MM.1S (cell line): ENCODE data around the gene PLCH1.

Source experiments
- DNase-seq: peaks from one replicate; pipeline ENCODE4 v3.0.0-alpha.2; 2015
- H2AFZ ChIP-seq: fragments of 300-600 bp; sonication (generic); 2 replicates; pipeline ENCODE4 v1.6.0; 2016; ENCODE audit warnings: antibody characterized with exemption, low read length
- H3F3A ChIP-seq: fragments of 300-600 bp; sonication (generic); 2 replicates; pipeline ENCODE4 v1.6.1; 2016; ENCODE audit warnings: mild to moderate bottlenecking, antibody characterized with exemption, low read length, moderate library complexity, mixed read lengths; ENCODE audit not compliant: insufficient read depth
- H3K27ac ChIP-seq: fragments of 300-600 bp; sonication (generic); 2 replicates; pipeline ENCODE4 v1.5.1; 2016; ENCODE audit warnings: mild to moderate bottlenecking, low read length
- H3K27me3 ChIP-seq: fragments of 300-600 bp; sonication (generic); replicated peaks from 2 replicates; pipeline ENCODE4 v1.6.0; 2016; ENCODE audit warnings: low read length; ENCODE audit not compliant: insufficient read depth
- H3K36me3 ChIP-seq: fragments of 300-600 bp; sonication (generic); replicated peaks from 2 replicates; pipeline ENCODE4 v1.6.1; 2016; ENCODE audit warnings: mild to moderate bottlenecking, low read length, mixed read lengths; ENCODE audit not compliant: insufficient read depth
- H3K4me1 ChIP-seq: fragments of 300-600 bp; sonication (generic); 2 replicates; pipeline ENCODE4 v1.6.1; 2016; ENCODE audit warnings: low read length, mixed read lengths
- H3K4me2 ChIP-seq: fragments of 300-600 bp; sonication (generic); 2 replicates; pipeline ENCODE4 v1.6.0; 2016; ENCODE audit warnings: low read depth, low read length
- H3K4me3 ChIP-seq: fragments of 300-600 bp; sonication (generic); 2 replicates; pipeline ENCODE4 v1.5.1; 2016; ENCODE audit warnings: low read length, mixed read lengths
- H3K79me2 ChIP-seq: fragments of 300-600 bp; sonication (generic); 2 replicates; pipeline ENCODE4 v1.6.1; 2016; ENCODE audit warnings: mixed run types, low read length, mixed read lengths
- H3K9ac ChIP-seq: fragments of 300-600 bp; sonication (generic); 2 replicates; pipeline ENCODE4 v1.6.1; 2016; ENCODE audit warnings: low read length, mixed read lengths
- H3K9me2 ChIP-seq: fragments of 300-600 bp; sonication (generic); replicated peaks from 2 replicates; pipeline ENCODE4 v1.6.1; 2016; ENCODE audit warnings: mild to moderate bottlenecking, low read length, mixed read lengths; ENCODE audit not compliant: insufficient read depth
- H3K9me3 ChIP-seq: fragments of 300-600 bp; sonication (generic); replicated peaks from 2 replicates; pipeline ENCODE4 v1.6.1; 2016; ENCODE audit warnings: mild to moderate bottlenecking, low read length, mixed read lengths; ENCODE audit not compliant: insufficient read depth
- H4K20me1 ChIP-seq: fragments of 300-600 bp; sonication (generic); 2 replicates; pipeline ENCODE4 v1.6.1; 2016; ENCODE audit warnings: mild to moderate bottlenecking, low read length, moderate library complexity, mixed read lengths; ENCODE audit not compliant: insufficient read depth
- EZH2 ChIP-seq: fragments of 300-600 bp; sonication (generic); optimal IDR thresholded peaks from 2 replicates; pipeline ENCODE3; 2017; ENCODE audit warnings: low read depth, mild to moderate bottlenecking, antibody characterized with exemption, low read length, mixed read lengths
- EZH2phosphoT487 ChIP-seq: fragments of 300-600 bp; sonication (generic); IDR thresholded peaks from 2 replicates; pipeline ENCODE4 v1.6.1; 2018; ENCODE audit warnings: antibody characterized with exemption, low read length
- TF ChIP-seq, protein P1 (sequence below): fragments of 300-600 bp; sonication (generic); IDR thresholded peaks from 2 replicates; pipeline ENCODE4 v1.5.1; 2016; ENCODE audit warnings: antibody characterized with exemption, low read length, mixed read lengths

Gene PLCH1

DNA sequence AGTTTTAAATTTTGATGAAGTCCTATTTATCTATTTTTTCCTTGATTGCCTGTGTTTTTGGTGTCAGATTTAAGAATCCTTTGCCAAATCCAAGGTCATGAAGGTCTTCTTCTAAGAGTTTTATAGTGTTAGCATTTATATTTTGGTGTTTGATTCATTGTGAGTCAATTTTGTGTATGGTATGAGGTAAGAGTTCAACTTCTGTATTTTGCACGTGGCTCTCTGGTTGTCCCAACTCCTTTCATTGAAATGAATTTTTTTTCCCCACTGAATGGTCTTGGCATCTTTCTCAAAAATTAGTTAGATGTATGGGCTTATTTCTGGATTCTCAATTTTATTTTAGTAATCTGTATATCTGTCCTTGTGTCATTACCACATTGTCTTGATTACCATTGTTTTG, 394.3 kb downstream of the PLCH1 start:
- Histone ChIP-seq H3K9ac (no peak overlapping the region), H3K4me2 (no peak overlapping the region), H3K79me2 (no peaks in the 10 kb centered on the region), H3K4me3 (no peak overlapping the region), H3K9me3 (no peaks in the 10 kb centered on the region), H3K27me3 (no peaks in the 10 kb centered on the region), H3F3A (no peaks in the 10 kb centered on the region), H4K20me1 (no peaks in the 10 kb centered on the region), H2AFZ (no peak overlapping the region), H3K9me2 (no peaks in the 10 kb centered on the region), H3K27ac (no peak overlapping the region), H3K4me1 (no peaks in the 10 kb centered on the region), H3K36me3 (no peaks in the 10 kb centered on the region)
- no peak for TF ChIP-seq EZH2
- TF ChIP-seq EZH2phosphoT487, result no peak
- TF ChIP-seq, protein P1, sequence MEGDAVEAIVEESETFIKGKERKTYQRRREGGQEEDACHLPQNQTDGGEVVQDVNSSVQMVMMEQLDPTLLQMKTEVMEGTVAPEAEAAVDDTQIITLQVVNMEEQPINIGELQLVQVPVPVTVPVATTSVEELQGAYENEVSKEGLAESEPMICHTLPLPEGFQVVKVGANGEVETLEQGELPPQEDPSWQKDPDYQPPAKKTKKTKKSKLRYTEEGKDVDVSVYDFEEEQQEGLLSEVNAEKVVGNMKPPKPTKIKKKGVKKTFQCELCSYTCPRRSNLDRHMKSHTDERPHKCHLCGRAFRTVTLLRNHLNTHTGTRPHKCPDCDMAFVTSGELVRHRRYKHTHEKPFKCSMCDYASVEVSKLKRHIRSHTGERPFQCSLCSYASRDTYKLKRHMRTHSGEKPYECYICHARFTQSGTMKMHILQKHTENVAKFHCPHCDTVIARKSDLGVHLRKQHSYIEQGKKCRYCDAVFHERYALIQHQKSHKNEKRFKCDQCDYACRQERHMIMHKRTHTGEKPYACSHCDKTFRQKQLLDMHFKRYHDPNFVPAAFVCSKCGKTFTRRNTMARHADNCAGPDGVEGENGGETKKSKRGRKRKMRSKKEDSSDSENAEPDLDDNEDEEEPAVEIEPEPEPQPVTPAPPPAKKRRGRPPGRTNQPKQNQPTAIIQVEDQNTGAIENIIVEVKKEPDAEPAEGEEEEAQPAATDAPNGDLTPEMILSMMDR, result no peak
- DNase-seq, result no peak

DNA sequence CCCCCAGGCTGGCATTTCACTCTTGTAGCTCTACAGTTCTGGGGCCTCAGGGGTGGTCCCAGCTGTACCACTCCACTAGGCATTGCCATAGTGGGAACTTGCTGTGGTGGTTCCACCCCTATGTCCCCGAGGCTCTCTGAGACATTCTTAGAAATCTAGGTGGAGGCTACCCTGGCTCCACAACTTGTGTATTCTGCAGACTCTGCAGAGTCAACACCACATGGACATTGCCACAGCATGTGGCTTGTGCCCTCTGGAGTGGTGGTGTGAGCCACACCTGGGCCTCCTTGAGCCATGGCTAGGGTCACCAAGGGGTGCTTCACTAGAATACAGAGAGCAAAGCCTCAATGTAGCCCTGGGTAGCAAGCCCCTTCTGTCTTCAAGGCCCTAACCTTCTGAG, 397.0 kb downstream of the PLCH1 start:
- H4K20me1 ChIP-seq, result no peaks in the 10 kb centered on the region
- TF ChIP-seq EZH2phosphoT487 (no peak), EZH2 (no peak)
- TF ChIP-seq, protein P1, result no peak
- no peaks in the 10 kb centered on the region for H3K4me1 ChIP-seq
- H3K27me3 ChIP-seq, result no peaks in the 10 kb centered on the region
- H3F3A ChIP-seq, result no peaks in the 10 kb centered on the region
- no peaks in the 10 kb centered on the region for H3K9me3 ChIP-seq
- no peak overlapping the region for H3K4me3 ChIP-seq
- no peak for DNase-seq
- H2AFZ ChIP-seq, result no peak overlapping the region
- no peaks in the 10 kb centered on the region for H3K36me3 ChIP-seq
- no peak overlapping the region for H3K27ac ChIP-seq
- H3K4me2 ChIP-seq, result no peak overlapping the region
- H3K9ac ChIP-seq, result no peak overlapping the region
- no peaks in the 10 kb centered on the region for H3K79me2 ChIP-seq
- no peaks in the 10 kb centered on the region for H3K9me2 ChIP-seq

DNA sequence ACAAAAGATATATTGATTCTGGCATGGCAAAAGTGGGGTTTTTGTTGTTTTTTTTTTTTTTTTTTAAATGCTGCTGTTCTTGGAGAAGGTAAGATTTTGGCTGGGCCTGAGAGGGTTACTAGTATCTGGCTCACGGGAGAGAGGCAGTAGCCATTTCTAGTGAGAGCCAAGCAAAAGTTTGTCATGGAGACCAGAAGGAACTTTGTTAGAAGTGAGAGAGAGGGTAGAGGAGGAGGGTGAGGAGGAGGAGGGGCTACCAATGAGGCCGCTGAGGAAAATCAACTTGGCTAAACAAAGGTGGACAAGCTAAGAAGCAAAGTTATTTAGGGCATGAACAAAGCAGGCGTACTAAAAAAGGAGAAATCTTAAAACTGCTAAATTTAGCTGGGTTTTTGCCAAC, 402.5 kb downstream of the PLCH1 start:
- Histone ChIP-seq H3K27ac (no peak overlapping the region), H3K9ac (no peak overlapping the region), H3K36me3 (no peaks in the 10 kb centered on the region), H3K9me2 (no peaks in the 10 kb centered on the region), H3K9me3 (no peaks in the 10 kb centered on the region), H3F3A (no peaks in the 10 kb centered on the region), H2AFZ (no peak overlapping the region), H3K4me2 (no peak overlapping the region), H3K79me2 (no peaks in the 10 kb centered on the region), H3K27me3 (no peaks in the 10 kb centered on the region), H4K20me1 (no peaks in the 10 kb centered on the region), H3K4me3 (no peak overlapping the region), H3K4me1 (no peaks in the 10 kb centered on the region)
- TF ChIP-seq EZH2 (no peak), EZH2phosphoT487 (no peak)
- TF ChIP-seq, protein P1, result no peak
- DNase-seq, result no peak

DNA sequence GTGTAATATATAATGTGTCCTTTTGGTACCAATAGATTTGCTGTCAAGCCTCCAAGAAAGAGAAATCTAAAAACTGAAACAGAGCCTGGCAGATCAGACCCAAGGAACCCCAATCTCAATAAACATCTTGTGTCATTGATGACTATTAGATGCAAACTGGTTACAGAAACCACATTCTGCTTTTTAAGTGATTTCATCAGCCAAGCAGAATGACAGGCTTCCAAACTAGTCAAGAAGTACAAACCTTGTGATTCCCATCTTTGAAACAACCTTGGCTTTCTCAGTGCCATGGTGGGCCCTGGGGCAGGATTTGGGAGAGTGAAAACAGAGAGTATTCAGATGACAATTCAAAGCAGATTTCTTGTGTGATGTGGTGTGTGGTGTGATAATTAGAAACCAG, 405.8 kb downstream of the PLCH1 start:
- Histone ChIP-seq H2AFZ (no peak overlapping the region), H3K27me3 (no peaks in the 10 kb centered on the region)

More for the DNA sequence above, 405.8 kb downstream of the PLCH1 start:
- DNase-seq, result no peak
- Histone ChIP-seq H3K36me3 (no peaks in the 10 kb centered on the region), H3K9me3 (no peaks in the 10 kb centered on the region), H3K27ac (no peak overlapping the region), H3K9ac (no peak overlapping the region), H3K9me2 (no peaks in the 10 kb centered on the region), H3K4me1 (peaks cover 21% of the 10 kb centered on the region), H3F3A (peaks cover 6% of the 10 kb centered on the region), H3K4me3 (no peak overlapping the region), H4K20me1 (no peaks in the 10 kb centered on the region), H3K79me2 (no peaks in the 10 kb centered on the region), H3K4me2 (no peak overlapping the region)
- TF ChIP-seq EZH2, result no peak
- no peak for TF ChIP-seq EZH2phosphoT487
- TF ChIP-seq, protein P1, result no peak
